GM18867 (cell line): ENCODE data around the gene RASSF1.

Experiments used
- ATAC-seq: cut with Tn5 transposase; IDR thresholded peaks from one replicate; pipeline ENCODE4 v1.9.1; 2021; ENCODE audit warnings: mild to moderate bottlenecking, moderate library complexity; ENCODE audit not compliant: unreplicated experiment

Gene RASSF1

DNA sequence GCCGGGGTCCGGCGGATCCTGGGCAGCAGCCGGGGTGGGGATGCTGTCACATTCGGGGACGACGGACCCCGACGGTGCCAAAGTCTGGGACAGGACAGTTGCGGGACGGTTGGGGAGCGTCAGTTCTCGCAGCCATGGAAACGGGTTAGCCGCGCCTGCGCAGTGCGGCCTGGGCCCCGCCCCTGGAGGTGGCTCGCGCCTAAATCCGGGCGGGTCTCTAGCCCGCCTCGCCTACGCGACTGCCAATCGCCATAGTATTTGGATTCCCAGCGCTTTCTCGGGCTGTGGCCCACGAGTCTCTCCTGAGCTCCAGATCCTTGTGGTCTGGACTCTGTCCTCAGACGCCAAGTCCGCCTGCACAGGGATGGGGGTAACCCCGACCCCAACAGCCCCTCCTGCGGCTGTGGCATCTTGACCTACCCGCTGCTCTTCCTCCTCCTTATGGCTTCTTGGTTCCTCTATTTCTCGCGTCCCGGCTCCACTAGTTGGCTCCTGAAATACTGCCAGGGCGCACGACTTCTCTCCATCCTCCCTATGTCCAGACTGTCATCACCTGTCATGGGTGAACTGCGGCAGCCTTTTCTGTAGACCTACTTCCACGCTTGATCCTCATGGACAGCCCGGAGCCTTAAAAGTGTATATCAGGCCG lies 5.1 kb upstream of the RASSF1 start, which contains the start of gene ZMYND10:
Gene ZMYND10, minus strand, starts transcription at position 147 of the 649 bp plus-strand sequence. CDS start 153 bp downstream, outside the sequence.
- ATAC-seq = no peak

- no peak for ATAC-seq
These were observed 4.4 kb upstream of the RASSF1 start for GRCh38 chr3:50345008-50345407.

GRCh38 chr3:50342813-50343633 lies 2.4 kb upstream of the RASSF1 start:
- ATAC-seq = no peak

GRCh38 chr3:50341996-50342650 lies 1.5 kb upstream of the RASSF1 start:
- no peak for ATAC-seq

- no peak for ATAC-seq
These were observed 901 bp upstream of the RASSF1 start for GRCh38 chr3:50341537-50341936.

DNA sequence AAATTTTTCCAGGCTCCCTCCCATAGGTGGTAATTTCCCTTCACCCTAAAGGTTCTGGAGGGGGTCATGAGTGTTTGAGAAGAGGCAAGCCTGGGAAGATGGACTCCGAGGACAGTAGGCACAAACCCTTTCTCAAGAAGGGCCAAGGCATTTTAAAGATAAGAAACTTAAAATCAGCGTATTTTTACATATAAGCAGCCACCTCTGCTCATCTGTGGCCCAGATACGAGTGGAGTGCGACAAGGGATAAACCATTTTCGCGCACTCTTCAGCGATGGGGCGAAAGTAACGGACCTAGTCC lies 539 bp downstream of the RASSF1 start:
- no peak for ATAC-seq

- no peak for ATAC-seq
These were observed 1.0 kb downstream of the RASSF1 start for GRCh38 chr3:50339485-50340146.

GRCh38 chr3:50338965-50339364 lies 1.7 kb downstream of the RASSF1 start:
- ATAC-seq = no peak

DNA sequence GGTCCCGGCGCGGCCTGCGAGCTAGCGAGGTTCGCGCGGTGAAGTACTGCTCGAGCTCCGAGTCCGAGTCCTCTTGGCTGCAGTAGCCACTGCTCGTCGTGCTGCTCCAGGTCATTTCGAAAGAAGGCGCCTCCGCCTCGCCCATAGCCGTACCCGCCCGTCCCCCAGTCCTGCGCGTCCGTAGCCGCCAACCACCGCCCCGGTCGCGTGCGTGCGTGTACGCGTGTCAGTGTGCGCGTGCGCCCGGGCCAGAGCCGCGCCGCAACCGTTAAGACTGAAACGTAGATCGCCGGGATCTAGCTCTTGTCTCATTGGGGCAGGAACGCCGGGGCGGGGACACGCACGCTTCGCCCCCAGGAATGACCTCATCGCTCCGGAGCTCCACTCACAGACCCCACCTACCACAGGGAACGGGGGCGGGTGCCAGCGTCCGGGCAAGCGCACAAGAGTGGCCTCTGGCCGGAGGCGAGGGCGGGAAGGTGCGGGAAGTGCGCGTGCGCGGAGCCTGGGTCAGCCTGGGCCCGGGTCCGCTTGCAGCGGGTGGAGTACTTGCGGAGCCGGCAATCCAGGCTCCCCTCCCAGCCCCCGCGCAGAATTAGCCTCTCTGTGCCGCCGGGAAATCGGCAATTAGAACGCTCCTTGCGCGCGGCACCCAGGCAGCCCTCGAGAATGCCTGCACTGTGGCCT lies 3.3 kb downstream of the RASSF1 start:
- ATAC-seq = peak; percentile 69

- ATAC-seq = peak; percentile 32
These were observed 4.0 kb downstream of the RASSF1 start for GRCh38 chr3:50336452-50337174.

DNA sequence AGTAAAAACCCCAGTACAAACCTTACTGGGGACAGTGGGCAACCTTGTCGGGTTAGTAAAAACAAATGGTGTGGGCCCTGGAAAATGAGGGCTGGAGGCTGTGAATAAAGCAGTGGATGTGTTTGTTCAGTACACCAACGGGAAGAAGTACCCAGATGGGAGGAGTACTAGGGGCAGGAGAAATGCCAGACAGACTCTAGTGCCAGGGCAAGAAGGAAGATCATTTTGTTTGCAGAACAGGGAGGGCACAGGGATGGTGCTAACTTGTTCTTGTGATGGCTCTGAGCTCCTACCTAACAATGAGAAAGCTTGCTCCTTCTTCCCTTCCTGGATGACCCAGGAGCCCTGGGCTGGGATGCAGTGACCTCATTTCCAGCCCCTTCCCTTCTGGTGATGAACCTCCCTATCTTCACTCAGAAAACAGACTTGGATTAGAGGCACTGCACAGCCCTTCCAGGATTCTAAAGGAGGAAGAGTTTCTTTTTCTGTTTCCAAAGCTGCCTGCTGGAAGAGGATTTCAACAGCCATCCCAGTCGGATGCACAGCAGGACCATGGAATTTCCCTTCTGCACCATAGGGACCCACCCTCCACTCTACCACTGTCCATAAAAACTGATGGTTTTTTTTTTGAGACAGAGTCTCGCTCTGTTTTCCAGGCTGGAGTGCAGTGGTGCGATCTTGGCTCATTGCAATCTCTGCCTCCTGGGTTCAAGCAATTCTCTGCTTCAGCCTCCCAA lies 6.1 kb downstream of the RASSF1 start:
- ATAC-seq = no peak

- ATAC-seq = no peak
These were observed 6.8 kb downstream of the RASSF1 start for GRCh38 chr3:50333744-50334328.

DNA sequence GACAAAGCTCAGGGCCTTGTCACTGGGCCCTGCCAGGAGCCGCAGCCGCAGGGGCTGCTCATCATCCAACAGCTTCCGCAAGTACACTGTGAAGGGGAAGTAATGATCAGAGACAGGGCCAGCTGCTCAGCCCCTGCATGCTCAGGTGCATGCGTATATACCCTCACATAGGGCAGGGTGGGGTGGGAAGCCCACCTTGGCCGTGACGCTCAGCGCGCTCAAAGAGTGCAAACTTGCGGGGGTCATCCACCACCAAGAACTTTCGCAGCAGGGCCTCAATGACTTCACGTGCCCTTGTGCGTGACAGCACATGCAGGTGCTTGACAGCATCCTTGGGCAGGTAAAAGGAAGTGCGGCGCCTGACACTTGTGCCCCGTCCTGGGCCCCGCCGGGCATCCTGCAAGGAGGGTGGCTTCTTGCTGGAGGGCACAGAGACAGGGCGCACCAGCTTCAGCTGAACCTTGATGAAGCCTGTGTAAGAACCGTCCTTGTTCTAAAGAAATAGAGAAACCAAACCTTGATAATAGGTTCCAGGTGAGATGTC lies 9.2 kb downstream of the RASSF1 start:
- no peak for ATAC-seq

DNA sequence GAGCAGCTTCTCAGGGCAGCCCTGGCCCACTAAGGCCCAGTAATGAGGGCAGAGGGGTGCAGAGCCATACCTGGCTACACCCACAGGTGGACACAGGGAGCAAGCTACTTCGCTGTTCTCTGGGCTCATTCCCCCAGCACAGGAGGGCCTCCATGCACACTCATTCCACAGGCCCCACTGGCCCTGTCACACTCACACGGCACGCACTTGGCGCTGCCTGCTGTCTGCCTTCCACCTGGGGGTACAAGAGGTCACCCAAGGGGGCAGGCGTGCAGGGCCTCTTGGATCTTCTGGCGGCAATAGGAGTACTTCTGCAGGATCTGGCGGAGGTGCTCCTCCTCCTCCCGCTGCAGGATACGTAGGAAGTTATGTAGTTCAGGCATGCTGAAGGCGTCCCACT lies 10.3 kb downstream of the RASSF1 start:
- no peak for ATAC-seq

GRCh38 chr3:50327943-50328691 lies 12.5 kb downstream of the RASSF1 start, which contains the start of gene TUSC2:
Gene TUSC2, minus strand, starts transcription at chr3:50328223. Its CDS starts 124 bp downstream, at chr3:50328099.
- peak; percentile 83 for ATAC-seq

- ATAC-seq = no peak
These were observed 13.5 kb downstream of the RASSF1 start for GRCh38 chr3:50327129-50327528.

DNA sequence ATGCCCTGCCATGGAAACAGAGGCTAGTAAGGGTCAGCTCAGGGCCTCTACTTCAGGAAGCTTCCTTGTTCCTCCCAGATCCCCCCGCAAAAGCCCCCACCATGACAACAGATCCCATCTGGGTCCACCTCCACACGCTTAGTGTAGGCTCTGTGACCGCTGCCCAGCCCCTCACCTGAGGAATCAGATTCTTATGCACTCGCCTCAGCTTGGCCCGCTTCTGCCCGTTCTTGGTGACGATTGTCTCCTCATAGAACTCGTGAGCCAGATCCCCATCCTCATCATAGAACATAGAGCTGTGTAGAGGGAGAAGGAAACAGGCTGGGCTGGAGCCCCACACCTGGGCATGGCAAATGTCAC lies 14.5 kb downstream of the RASSF1 start:
- ATAC-seq = no peak
